ENCODE data around the gene GDPD4. TPM values are rescaled to one million over a fixed set of nuclear protein-coding genes. Genes with fewer than 3 reads are reported as not detected.

GDPD4 gene
- total RNA-seq, 2 experiments from 2014 or later = not detected

- no peak for TF ChIP-seq CTCF (IDR thresholded peaks at IDR 0.05)
- CTCF ChIA-PET = interaction anchor here (1.4 to 3.6 kb wide), 2 partner anchors 20 to 40 kb away, joined by 5 to 12 read pairs; partner anchors contain the start of gene MYO7A
- no peak overlapping the region for H3K4me3 Mint-ChIP-seq
Measured at GRCh38 chr11:77167791-77168190, 133.7 kb downstream of the GDPD4 start.

DNA sequence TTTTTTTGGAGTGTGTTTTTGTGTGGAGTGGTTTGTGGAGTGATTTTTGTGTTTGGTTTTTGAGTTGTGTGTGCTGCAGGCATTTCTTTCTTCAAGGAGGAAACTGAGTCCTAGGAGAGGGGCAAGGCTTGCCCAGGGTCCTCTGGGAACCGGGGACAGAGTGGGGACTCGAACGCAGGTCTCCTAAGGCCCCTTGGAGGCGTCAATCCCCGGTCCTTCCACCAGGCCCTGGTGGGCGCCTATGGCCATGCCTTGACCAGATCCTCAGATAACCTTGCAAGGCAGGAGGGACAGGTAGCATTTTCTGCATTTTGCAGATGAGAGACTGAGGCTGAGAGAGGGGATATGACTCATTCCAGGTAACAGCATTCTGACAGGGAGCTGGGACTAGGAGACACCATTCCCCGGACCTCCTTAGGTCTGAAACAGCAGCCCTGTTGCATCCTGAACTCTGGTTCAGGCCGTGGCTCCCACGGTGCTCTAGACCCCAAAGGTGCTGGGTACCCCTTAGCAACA lies 134.3 kb downstream of the GDPD4 start:
- ChIA-PET POLR2A (no interaction called here), CTCF (interaction anchor here (1.4 to 3.6 kb wide), 3 partner anchors 21 to 40 kb away, joined by 5 to 12 read pairs (median 6); partner anchors contain the start of gene MYO7A)
- no peaks in the 10 kb centered on the region for H3K9me3 Mint-ChIP-seq

More at GRCh38 chr11:77167791-77168190, 133.7 kb downstream of the GDPD4 start:
- ATAC-seq (no peak), DNase-seq (no peak)
- Mint-ChIP-seq H3K9me3 (no peaks in the 10 kb centered on the region), H3K36me3 (ENCODE audit: low read depth) (no peaks in the 10 kb centered on the region), H3K27ac (no peak overlapping the region), H3K27me3 (no peaks in the 10 kb centered on the region), H3K4me1 (ENCODE audit: low read depth) (no peaks in the 10 kb centered on the region)
- POLR2A ChIA-PET = no interaction called here
- intact Hi-C loops (cut with micrococcal nuclease) = no loop called here

More for the DNA sequence above, 134.3 kb downstream of the GDPD4 start:
- intact Hi-C loops (cut with micrococcal nuclease) = no loop called here
- Mint-ChIP-seq H3K4me3 (no peak overlapping the region), H3K4me1 (ENCODE audit: low read depth) (no peaks in the 10 kb centered on the region), H3K27ac (no peak overlapping the region), H3K27me3 (no peaks in the 10 kb centered on the region), H3K36me3 (ENCODE audit: low read depth) (no peaks in the 10 kb centered on the region)
- no peak for ATAC-seq
- TF ChIP-seq CTCF (IDR thresholded peaks at IDR 0.05) = no peak
- no peak for DNase-seq

Other genes with a start within 250 kb of the GDPD4 start
- gene CAPN5, start 234.7 kb downstream of the GDPD4 start, total RNA-seq = 1 to 10 TPM; 1.6 to 2.2 TPM
- gene OMP, start 198.8 kb downstream of the GDPD4 start, total RNA-seq = not detected
- gene MYO7A, start 173.4 kb downstream of the GDPD4 start, total RNA-seq = under 1 TPM; 0.09 to 0.14 TPM
- gene PAK1, start 172.4 kb upstream of the GDPD4 start, total RNA-seq = 10 to 100 TPM; 43.8 to 49.9 TPM